Activated naive CD8-positive, alpha-beta T cell treated with anti-CD3 and anti-CD28 coated beads, Interleukin-2, amount 50 U/mL, for 16 hours (primary cell): Measurements from ENCODE around the gene CUL3.

ENCODE experiments used
- DNase-seq: peaks from one replicate; pipeline ENCODE4 v3.0.0-alpha.2; 2020; ENCODE audit warnings: low read depth, low spot score

Gene CUL3

DNA sequence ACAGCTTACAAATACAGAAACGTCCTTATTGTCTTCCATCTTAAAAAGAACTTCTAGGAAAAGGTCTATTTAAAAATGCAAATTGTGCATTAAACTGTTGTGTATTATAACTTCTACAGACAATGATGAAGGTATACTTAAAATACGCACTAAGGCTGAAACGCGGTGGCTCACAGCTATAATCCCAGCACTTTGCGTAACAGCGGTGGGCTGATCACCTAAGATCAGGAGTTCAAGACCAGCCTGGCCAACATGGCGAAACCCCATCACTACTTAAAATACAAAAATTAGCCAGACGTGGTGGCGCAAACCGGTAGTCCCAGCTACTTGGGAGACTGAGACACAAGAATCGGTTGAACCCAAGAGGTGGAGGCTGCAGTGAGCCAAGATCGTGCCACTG lies 4.9 kb downstream of the CUL3 start:
- no peak for DNase-seq

DNA sequence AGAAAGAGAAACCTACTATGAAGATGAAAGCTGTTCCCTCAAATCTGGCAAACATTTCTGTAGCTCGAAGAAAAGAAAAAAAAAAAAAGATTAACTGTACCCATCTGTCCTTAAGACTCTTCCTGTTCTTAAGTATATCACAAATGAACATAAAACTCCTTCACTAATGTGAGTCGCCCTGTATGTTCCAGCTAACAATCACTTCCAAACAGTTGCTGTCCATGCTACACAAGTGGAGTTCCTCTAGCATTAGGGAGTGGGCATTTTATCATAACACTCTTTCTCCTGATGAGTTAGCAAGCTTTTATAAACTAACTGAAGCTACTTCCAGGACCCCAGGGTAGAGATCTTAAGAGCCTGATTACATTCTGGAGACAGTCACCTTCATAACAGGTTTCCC lies 5.8 kb downstream of the CUL3 start:
- no peak for DNase-seq

DNA sequence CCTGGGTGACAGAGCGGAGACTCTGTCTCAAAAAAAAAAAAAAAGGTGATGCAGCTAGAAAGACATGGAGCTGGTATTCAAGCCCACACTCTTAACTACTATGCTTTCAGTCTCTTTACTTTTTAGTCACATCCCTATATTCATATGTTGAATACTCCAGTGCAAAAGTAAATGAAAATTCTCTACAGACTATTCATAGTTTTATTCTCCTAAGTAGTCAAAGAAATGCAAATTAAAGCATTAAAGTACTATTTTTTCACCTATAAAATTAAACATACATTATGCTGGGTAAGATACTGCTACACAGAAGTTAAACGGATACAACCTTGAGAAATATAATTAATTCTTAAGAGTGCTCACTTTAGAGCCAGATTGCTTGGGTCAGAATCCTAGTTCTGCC lies 7.6 kb downstream of the CUL3 start:
- DNase-seq = no peak

DNA sequence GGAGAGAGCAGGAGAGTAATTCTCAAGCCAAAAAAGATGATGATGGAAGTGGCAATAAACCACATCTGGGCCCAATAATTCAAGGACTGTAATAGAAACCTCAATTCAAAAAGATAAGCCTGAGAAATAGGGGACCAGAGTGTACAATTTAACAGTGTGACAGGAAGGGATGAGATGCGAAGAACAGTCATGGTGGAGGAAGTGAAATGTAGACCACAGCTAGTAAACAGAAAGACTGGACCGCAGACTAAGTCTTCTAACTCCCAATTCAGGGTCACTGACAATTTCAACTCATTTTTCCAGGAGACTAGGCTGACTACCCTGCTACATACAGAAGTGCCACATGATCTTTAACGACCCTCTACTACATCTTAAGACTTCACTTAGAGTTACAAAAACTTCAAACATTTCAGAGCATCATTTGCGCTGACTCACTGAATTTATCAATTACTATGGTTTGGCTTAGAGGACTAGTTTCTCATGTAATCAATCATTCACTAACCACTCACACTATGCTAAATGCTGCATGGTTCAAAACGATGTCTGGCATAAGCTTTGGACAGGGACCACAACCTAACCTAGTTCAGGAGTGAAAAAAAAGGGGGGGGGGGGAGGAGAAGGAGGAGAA lies 9.0 kb downstream of the CUL3 start:
- DNase-seq = no peak

DNA sequence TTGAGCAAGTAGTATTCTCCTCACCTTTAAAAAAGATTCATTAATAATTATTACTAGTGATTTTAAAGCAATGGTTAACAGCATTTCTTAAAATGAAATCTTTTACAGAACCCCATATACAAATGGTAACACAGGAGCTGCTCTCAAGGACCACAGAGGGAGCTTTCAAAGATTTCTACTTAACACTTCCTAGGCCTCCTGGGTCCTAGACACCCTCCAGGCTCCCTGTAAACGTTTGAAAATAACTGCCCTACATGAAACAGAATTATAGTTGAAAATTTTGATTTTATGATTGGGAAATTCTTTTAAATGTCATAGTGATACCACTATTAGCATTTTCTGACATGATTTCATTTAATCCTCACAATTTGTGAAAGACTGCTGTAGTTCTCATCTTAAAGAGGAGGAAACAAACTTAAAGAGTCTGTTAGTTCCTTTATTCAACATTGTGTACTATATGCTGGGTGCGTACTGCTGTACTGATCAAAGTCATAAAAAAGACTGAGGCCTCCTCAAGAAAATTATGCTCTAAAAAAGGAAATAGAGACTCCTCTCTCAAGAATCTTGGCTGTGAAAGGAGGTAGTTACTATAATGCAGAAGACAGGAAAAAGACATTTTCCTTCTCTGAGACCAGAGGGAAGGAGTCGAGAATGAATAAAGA lies 10.6 kb downstream of the CUL3 start:
- DNase-seq = no peak

DNA sequence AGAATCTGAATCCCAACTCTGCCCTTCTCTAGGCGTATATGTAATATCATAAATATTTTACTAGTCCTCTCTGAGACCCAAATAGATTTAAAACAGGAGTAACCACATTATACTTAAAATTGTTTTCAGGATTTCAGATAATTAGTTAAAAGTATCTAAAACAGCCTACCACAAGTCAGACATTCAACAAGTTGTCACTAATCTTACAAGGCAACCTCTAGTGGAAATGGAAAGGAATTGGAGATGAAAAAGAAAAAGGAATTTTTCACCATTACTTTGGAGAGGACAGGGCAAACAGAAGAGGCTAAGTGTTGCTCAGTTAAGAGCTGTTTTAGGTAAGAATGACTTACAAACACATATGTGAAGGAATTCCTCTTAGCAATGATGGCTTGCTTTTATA lies 11.4 kb downstream of the CUL3 start:
- DNase-seq = no peak

DNA sequence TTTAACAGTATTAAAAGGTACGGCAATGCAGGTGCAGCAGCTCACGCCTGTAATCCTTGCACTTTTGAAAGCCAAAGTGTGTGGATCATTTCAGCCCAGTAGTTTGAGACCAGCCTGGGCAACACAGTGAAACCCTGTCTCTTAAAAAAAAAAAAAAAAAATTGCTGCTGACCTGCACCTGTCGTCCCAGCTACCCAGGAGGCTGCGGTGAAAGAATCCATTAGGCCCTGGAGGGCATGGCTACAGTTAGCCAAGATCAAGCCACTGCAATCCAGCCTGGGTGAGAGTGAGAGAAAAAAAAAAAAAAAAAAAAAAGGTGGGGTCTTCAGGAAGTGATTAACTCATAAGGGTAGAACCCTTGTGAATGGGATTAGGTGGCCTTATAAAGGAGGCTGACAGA lies 12.8 kb downstream of the CUL3 start:
- no peak for DNase-seq

DNA sequence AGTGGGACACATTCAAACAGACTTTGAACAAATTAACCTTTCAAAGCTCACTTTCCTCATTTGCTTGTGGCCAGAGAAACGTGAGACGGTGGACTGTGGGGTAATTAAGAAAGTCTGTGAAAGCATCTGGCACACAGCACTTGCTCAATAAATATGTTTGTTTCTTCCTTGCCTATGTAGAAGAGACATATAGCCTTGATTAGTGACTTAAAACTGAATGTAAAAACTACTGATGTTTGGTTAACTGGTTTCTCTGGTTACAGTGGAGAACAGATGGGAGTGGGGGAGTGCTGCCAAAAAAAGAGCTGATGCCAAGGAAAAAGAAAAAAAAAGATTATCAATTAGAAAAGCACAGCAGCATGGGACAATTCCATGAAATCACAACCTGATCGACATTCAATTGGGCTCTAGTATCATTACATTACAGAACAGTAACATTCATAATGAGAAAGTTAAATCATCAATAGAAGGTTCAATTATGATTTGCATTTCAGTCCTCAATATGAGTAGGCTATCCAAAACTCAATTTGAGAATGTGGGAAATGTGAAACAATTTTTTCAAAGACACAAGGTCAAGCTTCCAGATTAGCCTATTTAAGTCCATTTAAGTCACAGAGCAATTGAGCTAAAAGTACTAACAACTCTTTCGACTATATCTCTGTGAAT lies 14.7 kb downstream of the CUL3 start:
- DNase-seq = no peak

DNA sequence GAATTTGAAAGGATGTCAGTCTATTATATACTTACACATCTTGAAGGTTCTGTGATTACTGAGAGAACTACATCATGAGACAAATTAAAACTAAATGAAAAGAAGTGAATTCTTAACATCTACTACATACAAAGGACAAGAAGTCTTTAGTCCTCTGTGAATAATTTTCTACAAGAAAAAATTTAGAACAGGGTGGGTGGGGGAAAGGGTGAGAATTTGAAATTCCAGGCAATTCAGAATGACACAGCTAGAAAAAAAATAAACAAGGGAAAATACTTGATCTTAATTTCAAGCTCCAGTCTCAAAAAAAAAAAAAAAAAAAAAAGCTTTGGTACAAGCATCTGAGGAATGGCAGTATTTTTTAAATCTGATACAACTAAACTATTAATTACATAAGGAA lies 15.5 kb downstream of the CUL3 start:
- DNase-seq = no peak

DNA sequence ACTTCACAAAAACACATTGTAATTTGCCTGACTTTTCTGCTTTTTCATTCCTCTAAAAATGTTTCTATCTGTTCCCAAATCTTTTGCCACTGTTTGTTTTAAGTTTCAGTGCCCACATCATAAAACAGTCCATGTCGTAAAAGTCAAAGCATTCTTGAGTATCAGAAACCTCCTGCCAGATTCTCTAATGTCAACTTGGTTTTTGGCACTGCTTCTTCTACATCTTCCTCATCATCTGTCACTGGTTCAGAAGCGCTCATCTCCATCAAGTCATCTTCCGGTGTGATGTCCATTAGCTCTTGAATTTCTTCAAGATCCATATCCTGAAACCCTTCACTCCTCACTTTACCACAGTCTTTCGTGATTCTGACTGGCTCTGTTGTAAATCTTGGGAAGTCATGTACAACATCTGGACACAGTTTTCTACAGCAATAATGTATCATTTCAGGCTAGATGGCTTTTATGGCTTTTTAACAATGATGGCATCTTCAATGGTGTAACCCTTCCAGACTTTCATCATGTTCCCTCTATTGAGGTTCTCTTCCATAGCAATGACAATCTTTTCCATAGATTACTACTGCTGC lies 19.6 kb downstream of the CUL3 start:
- DNase-seq = no peak

DNA sequence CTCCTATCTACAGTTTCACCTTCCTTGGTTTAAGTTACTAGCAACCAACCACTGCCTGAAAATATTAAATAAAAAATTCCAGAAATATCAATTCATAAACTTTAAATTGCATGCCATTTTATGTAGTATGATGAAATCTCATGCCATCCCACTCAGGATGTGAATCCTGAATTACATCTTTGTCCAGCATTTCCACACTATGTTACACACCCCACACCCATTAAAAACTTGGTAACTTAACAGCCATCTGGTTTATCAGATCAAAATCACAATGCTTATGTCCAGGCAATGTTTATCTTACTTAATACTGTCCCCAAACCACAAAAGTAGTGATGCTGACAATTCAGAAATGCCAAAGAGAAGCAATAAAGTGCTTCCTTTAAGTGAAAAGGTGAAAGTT lies 21.6 kb downstream of the CUL3 start:
- DNase-seq = no peak

DNA sequence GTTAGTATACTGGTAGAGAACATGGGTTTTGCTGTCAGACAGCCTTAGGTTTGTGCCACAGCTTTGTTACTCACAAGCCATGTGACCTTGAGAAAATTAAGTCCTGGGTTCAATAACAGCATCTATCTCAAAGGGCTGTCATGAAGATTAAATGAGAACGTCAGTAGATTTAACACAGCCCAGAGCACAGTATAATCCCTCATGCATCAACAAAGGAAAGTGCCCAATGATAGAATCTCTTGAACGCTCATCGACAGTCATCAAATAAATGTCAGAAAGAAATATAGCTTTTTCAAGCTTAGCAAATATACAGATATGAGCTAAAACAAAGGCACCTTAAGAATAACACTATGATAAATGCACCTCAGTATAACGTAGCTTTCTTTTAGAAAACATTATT lies 22.3 kb downstream of the CUL3 start:
- no peak for DNase-seq

DNA sequence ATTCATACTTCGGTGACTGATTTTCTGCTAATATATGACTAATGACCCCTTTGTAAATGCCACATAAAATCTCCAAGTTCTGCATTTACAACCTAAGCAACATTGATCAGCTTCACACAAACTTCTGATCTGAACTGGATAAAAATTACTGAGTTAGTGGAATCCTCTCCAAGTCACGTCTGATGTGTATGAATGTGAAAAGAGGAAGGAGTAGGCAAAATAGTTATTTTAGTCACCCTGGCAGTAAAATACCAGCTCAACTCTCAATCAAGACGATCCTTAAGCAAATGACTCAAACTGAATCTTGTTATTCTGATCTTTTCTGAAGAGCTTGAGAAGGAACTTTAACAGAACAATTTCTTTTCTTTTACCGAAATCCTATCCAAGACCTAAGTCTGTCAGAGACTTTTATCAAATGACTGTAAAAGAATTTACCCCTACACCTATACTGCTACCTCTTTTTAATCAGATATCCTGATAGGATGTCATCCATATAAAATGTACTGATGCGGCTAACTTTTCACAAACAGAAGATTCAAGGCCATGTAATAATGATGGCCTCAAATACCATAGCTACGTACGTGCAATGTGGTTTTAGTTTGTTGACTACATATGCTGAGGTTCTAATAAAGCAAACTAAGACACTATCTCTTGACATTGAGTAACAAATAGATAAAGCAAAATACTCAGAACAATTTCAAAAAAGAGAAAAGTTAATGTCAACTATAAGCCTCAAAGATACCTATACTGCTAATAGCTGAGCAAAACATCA lies 23.7 kb downstream of the CUL3 start:
- DNase-seq = no peak

DNA sequence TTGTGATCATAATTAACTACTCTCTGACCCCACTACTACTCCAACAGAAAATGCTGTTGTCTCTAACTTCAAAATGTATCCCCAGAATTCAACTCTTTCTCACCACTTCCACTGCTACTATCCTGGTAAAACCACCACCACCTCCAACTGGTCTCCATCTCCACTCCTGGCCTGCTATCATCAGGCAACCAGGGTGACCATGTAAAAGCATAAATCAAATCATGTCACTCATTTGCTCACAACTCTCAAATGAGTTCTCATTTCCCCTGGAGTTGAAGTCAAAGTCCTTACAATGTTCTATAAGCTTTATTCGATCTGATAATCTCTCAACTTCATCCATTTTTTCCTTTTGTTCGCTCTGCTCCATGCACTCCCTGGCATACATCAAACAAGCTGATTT lies 24.6 kb downstream of the CUL3 start:
- DNase-seq = no peak

DNA sequence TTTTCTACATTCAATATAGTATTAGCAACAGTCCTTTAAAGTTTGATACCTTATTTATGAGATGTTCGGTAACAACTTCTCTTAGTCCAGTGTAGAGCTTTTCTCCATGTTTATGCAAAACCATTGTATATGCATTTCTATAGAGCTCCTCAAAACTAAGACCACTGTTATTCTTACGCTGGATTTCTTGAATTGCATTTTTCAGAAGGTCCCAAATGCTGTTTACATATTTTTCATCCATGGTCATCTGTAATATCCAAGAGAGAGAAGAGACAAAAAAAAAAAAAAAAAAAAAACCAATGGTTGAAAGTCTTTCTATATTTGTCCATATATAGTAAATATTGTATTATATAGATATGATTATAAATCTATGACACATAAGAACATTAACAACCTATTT lies 27.6 kb downstream of the CUL3 start:
- no peak for DNase-seq

DNA sequence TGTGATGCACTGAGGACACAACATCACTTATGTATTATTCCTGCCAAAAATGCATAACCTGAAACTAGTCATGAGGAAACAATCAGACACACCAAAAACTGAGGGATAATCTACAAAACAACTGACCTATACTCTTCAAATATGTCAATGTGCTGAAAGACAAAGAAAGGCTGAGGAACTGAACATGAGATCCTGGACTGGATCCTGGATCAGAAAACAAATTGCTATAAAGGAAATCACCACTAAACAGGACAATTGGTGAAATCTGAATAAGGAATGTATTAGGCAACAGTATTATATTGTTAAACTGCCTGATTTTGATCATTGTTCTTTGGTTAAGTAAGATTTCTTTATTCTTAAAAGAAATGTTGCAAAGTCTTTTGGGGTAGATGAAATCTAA lies 28.8 kb downstream of the CUL3 start:
- no peak for DNase-seq

DNA sequence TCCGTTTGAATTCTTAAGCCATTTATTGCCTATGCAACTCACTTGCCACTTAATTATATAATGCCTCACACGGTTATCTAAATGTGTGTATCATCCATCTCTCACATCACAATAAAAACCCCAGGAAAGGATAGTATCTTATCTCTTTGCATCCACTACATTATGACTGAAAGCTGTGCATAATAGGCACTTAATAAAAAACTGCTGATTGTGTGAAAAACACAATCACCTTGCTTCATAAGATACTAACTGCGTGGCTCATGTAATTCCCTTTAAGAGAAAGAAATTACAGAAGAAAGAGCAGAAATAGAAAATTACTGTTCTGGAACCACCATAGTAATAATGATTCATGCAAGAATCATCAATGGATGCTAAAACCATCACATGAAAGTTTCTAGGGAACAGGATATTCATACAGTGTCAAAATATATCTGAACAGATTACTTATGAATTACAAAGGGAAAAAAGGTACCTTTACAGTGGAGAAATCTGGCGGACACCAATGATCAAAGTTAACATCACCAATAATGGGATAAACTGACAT lies 29.3 kb downstream of the CUL3 start:
- no peak for DNase-seq

DNA sequence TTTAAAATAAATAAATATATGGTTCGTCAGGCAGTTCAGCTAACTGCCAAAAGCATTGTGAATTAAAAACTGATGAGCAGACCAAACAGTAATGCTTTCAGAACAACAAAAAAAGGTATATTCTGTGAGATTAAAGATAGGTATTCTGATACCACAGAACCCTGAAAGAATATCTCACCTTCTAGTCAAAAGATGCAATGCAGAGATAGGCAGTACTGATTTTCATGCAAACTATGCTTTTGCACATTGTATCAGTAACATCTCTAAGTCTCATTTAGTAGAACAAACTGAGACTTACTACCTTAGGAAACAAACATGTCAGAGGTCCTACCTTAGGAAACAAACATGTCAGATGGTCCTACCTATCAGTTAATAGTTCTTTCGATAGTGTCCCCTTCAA lies 32.4 kb downstream of the CUL3 start:
- DNase-seq = no peak

DNA sequence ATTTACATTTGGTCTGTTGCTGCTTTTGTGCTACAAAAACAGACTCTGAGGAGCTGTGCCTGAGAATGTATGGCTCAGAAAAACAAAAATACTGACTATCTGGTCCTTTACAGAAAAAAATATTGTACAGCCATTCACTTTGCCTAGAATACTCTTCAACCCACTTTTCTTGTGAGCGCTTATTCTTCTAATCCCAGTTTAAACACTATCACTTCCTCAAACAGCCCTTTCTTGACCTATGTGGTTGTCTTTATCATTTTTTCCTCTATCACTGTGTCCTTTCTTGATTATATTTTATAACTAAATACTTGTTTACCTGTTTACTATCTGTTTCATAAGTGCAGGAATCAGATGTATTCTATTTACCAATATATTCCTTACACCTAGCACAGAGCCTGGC lies 33.5 kb downstream of the CUL3 start:
- no peak for DNase-seq

DNA sequence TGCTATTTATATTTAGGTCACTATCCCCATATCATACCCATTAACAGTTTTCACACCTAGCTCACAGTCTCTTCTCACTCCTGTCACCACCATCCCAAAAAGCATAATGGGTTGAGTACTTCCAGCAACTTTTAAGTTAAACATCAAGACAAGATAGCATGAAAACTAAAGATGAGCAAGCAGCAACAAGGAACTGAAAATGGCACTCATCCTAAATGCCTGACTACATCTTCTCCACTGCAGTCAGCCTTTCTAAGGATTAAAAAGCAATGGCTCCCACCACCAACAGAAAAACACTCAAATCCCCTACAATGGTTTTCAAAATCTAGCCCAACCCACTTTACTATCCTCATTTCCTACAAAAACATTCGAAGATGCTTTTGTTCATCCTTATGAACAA lies 38.2 kb downstream of the CUL3 start:
- no peak for DNase-seq

DNA sequence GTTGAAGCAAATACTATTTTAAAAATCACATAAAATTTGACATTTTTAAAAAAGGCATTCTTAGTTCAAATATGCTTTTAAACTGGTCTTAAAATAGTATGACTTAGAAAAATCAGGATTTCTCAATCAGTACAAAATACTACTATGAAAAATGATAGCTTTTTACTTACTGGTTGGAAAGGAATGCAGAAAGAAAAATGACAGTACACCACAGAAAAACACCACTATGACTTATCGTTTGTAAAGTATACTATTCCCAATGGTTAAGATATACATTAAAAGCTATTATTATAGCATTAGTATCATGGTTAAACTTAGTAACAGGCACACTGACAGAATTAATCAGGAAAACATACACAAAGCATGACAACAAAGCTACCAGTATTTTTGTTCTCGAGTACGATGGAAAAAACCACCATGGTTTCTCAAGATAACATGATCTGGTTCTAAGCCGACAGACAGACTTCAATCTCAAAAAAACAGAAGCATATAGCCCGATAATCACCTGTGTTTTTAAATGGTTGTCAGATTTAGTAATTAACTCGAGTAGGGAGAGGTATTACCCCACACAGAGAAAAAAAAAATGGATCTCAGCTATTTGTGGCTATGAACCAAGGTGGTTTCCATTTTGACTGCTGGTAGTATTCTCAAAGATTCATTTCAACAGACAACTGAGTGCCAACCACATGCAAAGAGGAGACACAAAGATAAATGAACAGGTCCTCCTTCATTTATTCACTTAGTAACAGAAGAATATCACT lies 39.1 kb downstream of the CUL3 start:
- no peak for DNase-seq
